ENCODE measurements around the gene NDUFS6. TPM values are rescaled to one million over a fixed set of nuclear protein-coding genes. Genes with fewer than 3 reads are reported as not detected.

NDUFS6 gene
- polyA plus RNA-seq, 2 of the 4 experiments (the other 2 are of a cell fraction) = 76.0 to 192 TPM

DNA sequence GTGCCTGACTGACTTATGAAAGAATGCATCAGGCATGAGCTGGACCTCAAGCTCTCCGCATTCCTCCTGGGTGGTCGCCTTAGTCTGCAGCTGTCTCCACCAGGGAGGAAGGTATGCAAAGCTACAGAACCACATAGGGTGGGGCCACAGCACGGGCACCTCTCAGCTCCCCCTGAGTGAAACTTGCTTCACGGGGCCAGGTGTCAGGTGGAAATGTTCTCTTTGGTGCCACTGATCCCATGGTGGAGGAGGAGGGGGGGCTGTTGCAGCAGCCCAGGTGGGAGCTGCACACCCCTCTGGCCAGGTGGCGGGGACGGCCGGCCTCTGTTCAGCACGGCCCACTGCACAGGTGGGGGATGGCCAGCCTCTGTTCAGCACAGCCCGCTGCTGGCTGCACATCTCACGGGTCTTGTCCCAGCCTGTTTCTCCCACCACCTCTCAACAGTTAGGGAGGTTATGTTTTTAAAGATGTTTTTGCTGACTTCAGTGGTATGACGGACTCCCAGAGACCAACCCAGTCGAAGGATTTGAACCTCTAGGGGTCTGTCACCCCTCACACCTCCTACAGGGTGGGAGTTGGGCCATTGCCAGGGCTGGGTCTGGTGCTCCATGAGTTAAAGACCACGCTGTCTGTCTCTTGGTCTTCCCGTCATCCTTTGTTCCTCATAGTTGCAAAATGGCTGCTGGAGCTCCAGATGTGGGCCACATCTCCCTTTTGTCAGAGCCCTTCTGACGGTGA is 35.9 kb upstream of the NDUFS6 start:
- Histone ChIP-seq H3K27ac (no peak overlapping the region), H3K9me3 (no peaks in the 10 kb centered on the region), H3K4me3 (no peak overlapping the region), H3K4me2 (no peak overlapping the region), H3K4me1 (no peaks in the 10 kb centered on the region)
- ChIA-PET POLR2A (no interaction called here), CTCF (interaction anchor here (1.0 to 4.4 kb wide), 6 partner anchors 11 to 275 kb away, joined by 3 to 21 read pairs (median 5); no protein-coding TSS in a partner anchor)
- TF ChIP-seq HEYL (CRISPR knock-in tag; IDR thresholded peaks at IDR 0.05) (no peak), FOSB (CRISPR knock-in tag; IDR thresholded peaks at IDR 0.05) (no peak)
- 43% methylated on average over 8 of the region's 15 CpGs for WGBS (ENCODE audit: missing lambda C conversion rate)
- ATAC-seq (no peak), FAIRE-seq (no peak), DNase-seq (ENCODE audit: low read depth in 1 of 2, low spot score in 1 of 2) (no peak)

DNA sequence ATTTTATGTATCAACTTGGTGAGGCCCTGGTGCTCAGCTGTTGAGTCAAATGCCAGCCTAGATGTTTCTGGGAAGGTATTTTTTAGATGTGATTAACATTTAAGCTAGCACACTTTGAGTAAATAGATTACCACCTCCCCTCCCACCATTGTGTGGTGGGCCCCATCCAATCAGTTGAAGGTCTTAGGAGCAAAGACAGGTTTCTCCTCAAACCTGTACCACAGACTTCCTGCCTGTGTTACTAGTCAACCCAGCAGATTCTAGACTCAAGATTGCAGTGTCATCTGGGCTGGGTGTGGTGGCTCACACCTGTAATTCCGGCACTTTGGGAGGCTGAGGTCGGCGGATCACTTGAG is 35.3 kb upstream of the NDUFS6 start:
- ATAC-seq = no peak
- no peaks in the 10 kb centered on the region for H3K4me1 ChIP-seq
- no peaks in the 10 kb centered on the region for H3K9me3 ChIP-seq
- ChIA-PET CTCF (interaction anchor here (0.7 to 2.0 kb wide), 2 partner anchors 13 to 183 kb away, joined by 3 to 6 read pairs; no protein-coding TSS in a partner anchor), POLR2A (no interaction called here)
- 35% methylated on average over 3 of the region's 3 CpGs for WGBS (ENCODE audit: missing lambda C conversion rate)
- no peak for FAIRE-seq
- no peak overlapping the region for H3K4me2 ChIP-seq
- no peak overlapping the region for H3K4me3 ChIP-seq
- no peak for DNase-seq (ENCODE audit: low read depth in 1 of 2, low spot score in 1 of 2)
- TF ChIP-seq KDM5A (IDR thresholded peaks at IDR 0.05) (no peak), FOXS1 (CRISPR knock-in tag; IDR thresholded peaks at IDR 0.05) (no peak), GATA3 (IDR thresholded peaks at IDR 0.05; ENCODE audit: borderline replicate concordance) (no peak)
- TF ChIP-seq, protein P1, sequence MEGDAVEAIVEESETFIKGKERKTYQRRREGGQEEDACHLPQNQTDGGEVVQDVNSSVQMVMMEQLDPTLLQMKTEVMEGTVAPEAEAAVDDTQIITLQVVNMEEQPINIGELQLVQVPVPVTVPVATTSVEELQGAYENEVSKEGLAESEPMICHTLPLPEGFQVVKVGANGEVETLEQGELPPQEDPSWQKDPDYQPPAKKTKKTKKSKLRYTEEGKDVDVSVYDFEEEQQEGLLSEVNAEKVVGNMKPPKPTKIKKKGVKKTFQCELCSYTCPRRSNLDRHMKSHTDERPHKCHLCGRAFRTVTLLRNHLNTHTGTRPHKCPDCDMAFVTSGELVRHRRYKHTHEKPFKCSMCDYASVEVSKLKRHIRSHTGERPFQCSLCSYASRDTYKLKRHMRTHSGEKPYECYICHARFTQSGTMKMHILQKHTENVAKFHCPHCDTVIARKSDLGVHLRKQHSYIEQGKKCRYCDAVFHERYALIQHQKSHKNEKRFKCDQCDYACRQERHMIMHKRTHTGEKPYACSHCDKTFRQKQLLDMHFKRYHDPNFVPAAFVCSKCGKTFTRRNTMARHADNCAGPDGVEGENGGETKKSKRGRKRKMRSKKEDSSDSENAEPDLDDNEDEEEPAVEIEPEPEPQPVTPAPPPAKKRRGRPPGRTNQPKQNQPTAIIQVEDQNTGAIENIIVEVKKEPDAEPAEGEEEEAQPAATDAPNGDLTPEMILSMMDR (IDR thresholded peaks at IDR 0.05) = no peak
- H3K27ac ChIP-seq = no peak overlapping the region

DNA sequence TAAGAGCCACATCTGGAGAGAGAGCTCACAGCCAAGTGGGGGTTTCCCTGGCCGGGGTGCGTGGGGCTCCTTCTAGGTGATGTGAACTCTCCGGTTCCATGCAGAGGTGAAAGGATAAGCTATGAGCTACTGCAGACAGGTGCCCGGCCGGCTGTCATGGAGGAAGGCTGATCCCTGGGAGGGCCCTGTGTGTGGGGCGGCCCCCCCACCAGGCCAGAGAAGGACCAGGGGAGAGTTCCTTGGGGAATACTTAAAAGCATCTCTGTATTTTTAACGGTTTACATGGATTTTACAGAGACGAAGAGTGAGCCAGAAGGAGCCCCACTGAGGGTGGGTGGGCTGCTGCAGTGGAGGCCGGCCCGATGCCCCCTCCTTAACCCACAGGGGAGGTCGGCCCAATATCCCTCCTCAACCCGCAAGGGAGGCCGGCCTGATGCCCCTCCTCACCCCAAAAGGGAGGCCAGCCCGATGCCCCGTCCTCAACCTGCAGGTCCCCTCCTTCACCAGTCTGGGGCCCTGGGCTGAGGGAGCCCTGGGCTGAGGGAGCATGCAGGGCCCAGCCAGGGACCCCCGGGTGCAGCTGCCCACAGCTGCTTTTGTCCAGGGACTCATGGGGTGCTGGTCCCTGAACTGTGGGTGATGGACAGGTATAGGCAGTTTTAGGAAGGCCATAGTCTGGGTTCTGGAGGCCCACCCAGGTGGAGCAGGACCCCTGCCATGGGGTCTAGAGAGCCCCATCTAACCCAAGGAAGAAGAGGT is 33.5 kb upstream of the NDUFS6 start:
- H3K4me1 ChIP-seq = no peaks in the 10 kb centered on the region
- FAIRE-seq (no peak), DNase-seq (ENCODE audit: low read depth in 1 of 2, low spot score in 1 of 2) (no peak), ATAC-seq (no peak)
- no peak overlapping the region for H3K27ac ChIP-seq
- POLR2A ChIA-PET = no interaction called here
- H3K4me2 ChIP-seq = no peak overlapping the region
- H3K9me3 ChIP-seq = no peaks in the 10 kb centered on the region
- WGBS (ENCODE audit: missing lambda C conversion rate) = 23% methylated on average over 10 of the region's 16 CpGs
- CTCF ChIA-PET = interaction anchor here (2.0 kb wide), 1 partner anchor 15 kb away, joined by 6 read pairs; no protein-coding TSS in a partner anchor
- TF ChIP-seq, protein P2, sequence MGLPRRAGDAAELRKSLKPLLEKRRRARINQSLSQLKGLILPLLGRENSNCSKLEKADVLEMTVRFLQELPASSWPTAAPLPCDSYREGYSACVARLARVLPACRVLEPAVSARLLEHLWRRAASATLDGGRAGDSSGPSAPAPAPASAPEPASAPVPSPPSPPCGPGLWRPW (IDR thresholded peaks at IDR 0.05) = no peak
- TF ChIP-seq EP300 (IDR thresholded peaks at IDR 0.05) = no peak
- no peak for TF ChIP-seq RNF2 (IDR thresholded peaks at IDR 0.05; ENCODE audit: borderline replicate concordance, low read depth)
- TF ChIP-seq BHLHE40 (IDR thresholded peaks at IDR 0.05; ENCODE audit: low read depth, low read length) = no peak
- TF ChIP-seq JUN (IDR thresholded peaks at IDR 0.05) = no peak
- TF ChIP-seq HEYL (CRISPR knock-in tag; IDR thresholded peaks at IDR 0.05) = no peak
- TF ChIP-seq, protein P3, sequence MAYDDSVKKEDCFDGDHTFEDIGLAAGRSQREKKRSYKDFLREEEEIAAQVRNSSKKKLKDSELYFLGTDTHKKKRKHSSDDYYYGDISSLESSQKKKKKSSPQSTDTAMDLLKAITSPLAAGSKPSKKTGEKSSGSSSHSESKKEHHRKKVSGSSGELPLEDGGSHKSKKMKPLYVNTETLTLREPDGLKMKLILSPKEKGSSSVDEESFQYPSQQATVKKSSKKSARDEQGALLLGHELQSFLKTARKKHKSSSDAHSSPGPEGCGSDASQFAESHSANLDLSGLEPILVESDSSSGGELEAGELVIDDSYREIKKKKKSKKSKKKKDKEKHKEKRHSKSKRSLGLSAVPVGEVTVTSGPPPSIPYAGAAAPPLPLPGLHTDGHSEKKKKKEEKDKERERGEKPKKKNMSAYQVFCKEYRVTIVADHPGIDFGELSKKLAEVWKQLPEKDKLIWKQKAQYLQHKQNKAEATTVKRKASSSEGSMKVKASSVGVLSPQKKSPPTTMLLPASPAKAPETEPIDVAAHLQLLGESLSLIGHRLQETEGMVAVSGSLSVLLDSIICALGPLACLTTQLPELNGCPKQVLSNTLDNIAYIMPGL (CRISPR knock-in tag; IDR thresholded peaks at IDR 0.05; ENCODE audit: borderline replicate concordance) = no peak
- no peak for TF ChIP-seq RARB (CRISPR knock-in tag; IDR thresholded peaks at IDR 0.05)
- TF ChIP-seq CBX8 (IDR thresholded peaks at IDR 0.05) = no peak
- TF ChIP-seq FOSL2 (IDR thresholded peaks at IDR 0.05) = no peak
- TF ChIP-seq FOSL2 (CRISPR knock-in tag; IDR thresholded peaks at IDR 0.05) = no peak
- no peak for TF ChIP-seq GATA3 (IDR thresholded peaks at IDR 0.05; ENCODE audit: borderline replicate concordance)
- TF ChIP-seq, protein P4, sequence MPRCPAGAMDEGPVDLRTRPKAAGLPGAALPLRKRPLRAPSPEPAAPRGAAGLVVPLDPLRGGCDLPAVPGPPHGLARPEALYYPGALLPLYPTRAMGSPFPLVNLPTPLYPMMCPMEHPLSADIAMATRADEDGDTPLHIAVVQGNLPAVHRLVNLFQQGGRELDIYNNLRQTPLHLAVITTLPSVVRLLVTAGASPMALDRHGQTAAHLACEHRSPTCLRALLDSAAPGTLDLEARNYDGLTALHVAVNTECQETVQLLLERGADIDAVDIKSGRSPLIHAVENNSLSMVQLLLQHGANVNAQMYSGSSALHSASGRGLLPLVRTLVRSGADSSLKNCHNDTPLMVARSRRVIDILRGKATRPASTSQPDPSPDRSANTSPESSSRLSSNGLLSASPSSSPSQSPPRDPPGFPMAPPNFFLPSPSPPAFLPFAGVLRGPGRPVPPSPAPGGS (IDR thresholded peaks at IDR 0.05) = no peak
- TF ChIP-seq CEBPB (IDR thresholded peaks at IDR 0.05) = no peak
- TF ChIP-seq SREBF2 (IDR thresholded peaks at IDR 0.05) = no peak
- no peak for TF ChIP-seq NFE2L2 (conservative IDR thresholded peaks at IDR 0.05; ENCODE audit: low read length)
- no peak for TF ChIP-seq CHD4 (IDR thresholded peaks at IDR 0.05; ENCODE audit: borderline replicate concordance)
- TF ChIP-seq, protein P5, sequence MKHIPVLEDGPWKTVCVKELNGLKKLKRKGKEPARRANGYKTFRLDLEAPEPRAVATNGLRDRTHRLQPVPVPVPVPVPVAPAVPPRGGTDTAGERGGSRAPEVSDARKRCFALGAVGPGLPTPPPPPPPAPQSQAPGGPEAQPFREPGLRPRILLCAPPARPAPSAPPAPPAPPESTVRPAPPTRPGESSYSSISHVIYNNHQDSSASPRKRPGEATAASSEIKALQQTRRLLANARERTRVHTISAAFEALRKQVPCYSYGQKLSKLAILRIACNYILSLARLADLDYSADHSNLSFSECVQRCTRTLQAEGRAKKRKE (CRISPR knock-in tag; IDR thresholded peaks at IDR 0.05; ENCODE audit: low read depth) = no peak
- TF ChIP-seq, protein P6, sequence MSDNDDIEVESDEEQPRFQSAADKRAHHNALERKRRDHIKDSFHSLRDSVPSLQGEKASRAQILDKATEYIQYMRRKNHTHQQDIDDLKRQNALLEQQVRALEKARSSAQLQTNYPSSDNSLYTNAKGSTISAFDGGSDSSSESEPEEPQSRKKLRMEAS (IDR thresholded peaks at IDR 0.05) = no peak
- H3K4me3 ChIP-seq = no peak overlapping the region

Data from A549 (cell line).